GM19023 (cell line): ENCODE results near the gene CD22.
"Not testable (repeated sequence)": the region's sequence is repeated elsewhere in the genome, so short reads cannot be mapped to it uniquely, and the experiment has no call there.

ENCODE experiments used
- ATAC-seq: cut with Tn5 transposase; IDR thresholded peaks from one replicate; pipeline ENCODE4 v1.9.1; 2021; ENCODE audit warnings: mild to moderate bottlenecking, moderate library complexity; ENCODE audit not compliant: unreplicated experiment

The CD22 gene

DNA sequence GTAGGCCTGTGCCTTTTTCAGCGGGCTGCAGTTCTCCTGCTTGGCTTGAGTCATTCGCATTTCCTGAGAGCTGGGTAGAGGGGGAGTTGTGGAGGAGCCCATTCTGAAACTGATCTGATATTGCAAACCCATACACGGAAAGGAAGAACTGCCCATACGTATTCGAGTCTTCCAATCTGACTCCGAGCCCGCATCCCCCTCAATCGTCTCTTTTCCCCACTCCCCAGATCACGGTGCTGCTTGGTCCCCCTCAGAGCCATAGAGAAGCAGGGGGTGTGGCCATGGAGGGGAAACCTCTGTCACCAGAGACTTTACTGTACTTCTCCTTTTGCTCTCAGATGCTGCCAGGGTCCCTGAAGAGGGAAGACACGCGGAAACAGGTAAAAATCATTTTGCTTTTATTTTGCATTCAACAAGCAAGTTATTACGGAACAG is at the start of gene CD22:
CD22 (plus strand) TSS at position 337 of the 435 bp plus-strand sequence. CDS start 2,854 bp downstream, outside the sequence.
- no peak for ATAC-seq

DNA sequence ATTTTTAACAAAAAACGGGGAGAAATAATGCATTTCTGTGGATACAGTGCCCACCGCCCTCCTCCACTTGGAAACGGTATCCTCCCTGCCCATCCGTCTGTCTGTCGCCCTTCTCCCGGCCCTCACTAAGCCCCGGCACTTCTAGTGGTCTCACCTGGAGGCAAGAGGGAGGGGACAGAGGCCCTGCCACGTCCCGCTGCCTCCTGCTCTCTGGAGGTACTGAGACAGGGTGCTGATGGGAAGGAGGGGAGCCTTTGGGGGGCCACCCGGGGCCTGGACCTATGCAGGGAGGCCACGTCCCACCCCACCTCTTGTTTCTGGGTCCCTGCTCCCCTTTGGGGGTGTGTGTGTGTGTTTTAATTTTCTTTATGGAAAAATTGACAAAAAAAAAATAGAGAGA is 49.6 kb upstream of the CD22 start:
- ATAC-seq: no peak

DNA sequence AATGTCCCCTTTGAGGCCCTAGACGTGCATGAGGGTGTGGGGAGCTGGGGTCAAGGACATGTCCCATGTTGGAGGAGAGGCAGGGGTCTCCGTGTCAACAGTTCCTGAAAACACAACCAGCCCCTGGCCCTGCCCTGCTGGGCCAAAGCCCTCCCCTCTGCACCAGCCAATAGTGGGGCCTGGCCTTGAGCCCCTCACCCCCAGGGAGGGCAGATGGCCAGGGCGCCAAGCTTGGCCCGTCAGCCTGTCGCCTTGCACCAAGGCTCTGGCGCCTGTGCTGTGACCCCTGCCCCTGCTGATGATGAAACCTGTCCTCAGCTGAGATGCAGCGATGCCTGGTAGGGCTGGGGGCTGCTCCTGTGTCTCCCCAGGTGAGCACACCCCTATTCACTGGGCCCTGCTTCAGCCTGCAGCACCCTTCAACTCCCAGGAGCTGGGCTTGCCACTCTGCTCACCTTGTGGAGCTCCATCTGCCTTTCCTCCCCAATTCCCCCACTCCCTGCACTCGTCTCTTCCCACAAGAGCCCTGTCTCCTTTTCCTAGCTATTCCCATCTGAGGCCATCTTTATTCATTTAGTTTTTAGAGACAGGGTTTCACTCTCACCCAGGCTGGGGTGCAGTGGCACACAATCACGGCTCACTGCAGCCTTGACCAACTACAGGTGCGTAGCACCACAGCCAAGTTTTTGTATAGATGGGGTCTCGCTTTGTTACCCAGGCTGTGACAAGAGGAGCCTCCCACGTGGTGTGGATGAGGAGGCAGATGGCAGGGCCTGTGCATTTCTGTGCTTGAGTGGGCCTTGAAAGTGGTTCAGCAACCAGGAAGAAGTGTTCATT is 48.8 kb upstream of the CD22 start:
- ATAC-seq: no peak

DNA sequence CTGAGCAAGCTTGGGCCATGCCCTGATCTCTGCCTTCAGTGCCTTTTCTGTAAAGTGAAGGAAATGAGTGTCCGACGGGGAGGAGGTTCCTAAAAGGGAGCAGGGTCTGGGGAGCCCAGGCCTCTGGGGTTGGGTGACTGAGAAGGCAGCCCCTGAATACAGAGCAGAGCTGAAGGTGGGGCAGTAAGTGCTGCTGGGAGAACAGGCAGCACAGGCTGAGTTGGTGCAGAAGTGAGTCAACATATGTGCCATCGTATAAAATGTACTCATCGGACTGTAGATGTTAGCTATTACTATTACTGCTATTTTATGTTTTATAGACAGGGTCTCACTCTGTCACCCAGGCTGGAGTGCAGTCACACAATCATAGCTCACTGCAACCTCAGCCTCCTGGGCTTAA is 47.7 kb upstream of the CD22 start:
- no peak for ATAC-seq

DNA sequence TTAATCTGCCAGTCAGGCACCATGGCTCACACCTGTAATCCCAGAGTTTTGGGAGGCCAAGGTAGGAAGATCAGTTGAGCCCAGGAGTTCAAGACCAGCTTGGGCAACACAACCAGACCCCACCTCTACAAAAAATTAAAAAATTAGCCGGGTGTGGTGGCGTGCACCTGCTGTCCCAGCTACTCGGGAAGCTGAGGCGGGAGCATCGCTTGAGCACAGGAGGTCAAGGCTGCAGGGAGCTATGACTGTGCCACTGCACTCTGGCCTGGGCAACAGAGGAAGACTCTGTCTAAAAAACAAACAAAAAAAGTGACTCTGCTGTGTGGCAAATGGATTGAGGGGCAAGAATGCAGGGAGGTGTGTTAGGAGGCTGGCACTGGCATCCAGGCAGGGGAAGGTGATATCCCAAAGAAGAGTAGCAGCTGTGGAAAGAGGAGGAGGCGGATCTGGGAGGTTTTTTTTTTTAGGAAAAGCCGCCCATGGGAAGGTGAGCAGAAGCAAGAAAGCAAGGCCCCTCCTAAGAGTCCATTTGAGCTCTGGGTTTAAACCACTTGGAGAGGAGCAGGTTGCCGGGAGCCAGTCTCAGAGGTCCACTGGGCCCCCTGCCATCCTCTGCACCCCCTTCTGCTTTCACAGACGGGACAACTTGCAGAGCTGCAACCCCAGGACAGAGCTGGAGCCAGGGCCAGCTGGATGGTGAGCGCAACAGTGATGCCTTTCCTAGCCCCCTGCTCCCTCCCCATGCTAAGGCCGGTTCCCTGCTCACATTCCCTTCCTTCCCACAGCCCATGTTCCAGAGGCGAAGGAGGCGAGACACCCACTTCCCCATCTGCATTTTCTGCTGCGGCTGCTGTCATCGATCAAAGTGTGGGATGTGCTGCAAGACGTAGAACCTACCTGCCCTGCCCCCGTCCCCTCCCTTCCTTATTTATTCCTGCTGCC is 44.6 kb upstream of the CD22 start:
- no peak for ATAC-seq

DNA sequence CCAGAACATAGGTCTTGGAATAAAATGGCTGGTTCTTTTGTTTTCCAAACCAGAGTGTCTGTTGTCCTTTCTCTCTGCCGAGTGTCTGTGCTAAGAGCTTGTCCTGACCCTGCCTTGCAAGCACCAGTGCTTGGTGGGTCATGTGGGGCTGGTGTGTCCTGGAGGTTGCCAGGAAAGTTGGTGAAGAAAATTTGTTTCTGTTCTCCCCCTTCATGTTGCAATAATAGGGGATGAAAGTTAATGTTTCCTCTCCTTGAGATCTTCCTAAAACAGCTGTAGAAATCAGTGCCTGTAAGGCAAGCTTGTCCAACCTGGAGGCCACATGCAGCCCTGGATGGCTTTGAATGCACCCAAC is 43.9 kb upstream of the CD22 start:
- no peak for ATAC-seq

DNA sequence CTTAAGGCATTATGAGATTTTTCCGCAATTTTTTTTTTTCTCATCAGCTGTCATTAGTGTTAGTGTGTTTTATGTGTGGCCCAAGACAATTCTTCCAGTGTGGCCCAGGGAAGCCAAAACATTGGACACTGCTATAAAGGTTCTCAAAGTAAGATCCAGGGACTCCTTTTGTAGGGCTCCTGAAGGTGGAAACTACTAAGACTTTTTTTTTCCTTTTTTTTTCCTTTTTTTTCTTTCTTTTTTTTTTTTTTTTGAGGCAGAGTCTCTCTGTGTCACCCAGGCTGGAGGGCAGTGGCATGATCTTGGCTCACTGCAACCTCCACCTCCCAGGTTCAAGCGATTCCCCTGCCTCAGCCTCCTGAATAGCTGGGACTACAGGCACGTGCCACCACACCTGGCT is 43.5 kb upstream of the CD22 start:
- not testable (repeated sequence) for ATAC-seq

DNA sequence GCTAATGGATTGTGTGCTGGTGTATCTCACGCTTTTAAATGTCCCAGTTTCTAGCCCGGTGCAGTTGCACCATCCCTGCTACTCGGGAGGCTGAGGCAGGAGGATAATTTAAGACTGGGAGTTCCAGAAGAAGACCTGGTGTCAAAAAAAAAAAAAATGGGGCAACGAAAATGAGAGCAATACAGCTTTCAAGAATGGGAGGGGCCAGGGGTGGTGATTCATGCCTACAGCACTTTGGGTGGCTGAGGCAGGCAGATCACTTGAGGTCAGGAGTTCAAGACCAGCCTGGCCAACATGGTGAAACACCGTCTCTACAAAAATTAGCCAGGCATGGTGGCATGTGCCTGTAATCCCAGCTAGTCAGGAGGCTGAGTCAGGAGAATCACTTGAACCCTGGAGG is 42.9 kb upstream of the CD22 start:
- not testable (repeated sequence) for ATAC-seq

DNA sequence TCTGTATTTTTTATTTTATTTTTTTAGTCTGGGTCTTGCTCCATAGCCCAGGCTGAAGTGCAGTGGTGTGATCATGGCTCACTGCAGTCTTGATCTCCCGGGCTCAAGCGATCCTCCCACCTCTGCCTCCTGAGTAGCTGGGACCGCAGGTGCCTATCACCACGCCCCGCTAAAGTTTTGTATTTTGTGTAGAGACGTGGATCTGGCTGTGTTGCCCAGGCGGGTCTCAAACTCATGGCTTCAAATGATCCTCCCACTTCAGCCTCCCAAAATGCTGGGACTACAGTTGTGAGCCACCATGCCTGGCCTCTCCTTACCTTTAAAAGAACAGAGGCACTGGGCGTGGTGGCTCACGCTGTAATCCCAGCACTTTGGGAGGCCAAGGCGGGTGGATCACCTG is 41.3 kb upstream of the CD22 start:
- no peak for ATAC-seq

DNA sequence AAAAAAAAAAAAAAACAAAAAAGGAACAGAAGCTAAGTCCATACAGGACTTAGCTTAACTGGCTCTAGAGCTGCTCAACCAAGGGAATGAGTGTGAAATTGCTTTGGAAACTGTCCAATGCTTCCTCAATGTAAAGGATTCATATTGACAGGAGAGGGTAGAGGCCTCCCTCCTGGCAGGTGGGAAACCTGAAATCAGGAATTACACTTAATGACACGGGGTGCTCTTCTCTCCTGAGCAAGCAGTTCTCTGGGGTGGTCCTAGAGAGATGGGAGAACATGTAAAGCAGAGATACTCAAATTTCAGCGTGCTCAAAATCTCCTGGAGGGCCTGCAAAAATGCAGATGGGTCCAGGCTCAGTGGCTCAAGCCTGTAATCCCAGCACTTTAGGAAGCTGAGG is 40.7 kb upstream of the CD22 start:
- ATAC-seq: no peak

DNA sequence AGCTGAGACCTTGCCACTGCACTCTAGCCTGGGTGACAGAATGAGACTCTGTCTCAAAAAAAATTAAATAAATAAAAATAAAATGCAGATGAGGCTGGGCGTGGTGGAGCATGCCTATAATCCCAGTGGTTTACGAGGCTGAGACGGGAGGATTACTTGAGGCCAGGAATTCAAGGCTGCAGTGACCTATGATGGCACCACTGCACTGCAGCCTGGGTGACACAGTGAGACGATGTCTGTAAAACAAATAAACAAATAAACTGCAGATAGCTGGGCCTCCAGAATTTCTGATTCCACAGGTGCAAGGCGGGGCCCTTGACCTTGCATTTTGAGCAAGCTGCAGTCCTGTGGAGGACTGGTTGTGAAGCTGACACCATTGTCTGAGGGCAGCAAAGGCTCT is 40.1 kb upstream of the CD22 start:
- ATAC-seq: no peak

DNA sequence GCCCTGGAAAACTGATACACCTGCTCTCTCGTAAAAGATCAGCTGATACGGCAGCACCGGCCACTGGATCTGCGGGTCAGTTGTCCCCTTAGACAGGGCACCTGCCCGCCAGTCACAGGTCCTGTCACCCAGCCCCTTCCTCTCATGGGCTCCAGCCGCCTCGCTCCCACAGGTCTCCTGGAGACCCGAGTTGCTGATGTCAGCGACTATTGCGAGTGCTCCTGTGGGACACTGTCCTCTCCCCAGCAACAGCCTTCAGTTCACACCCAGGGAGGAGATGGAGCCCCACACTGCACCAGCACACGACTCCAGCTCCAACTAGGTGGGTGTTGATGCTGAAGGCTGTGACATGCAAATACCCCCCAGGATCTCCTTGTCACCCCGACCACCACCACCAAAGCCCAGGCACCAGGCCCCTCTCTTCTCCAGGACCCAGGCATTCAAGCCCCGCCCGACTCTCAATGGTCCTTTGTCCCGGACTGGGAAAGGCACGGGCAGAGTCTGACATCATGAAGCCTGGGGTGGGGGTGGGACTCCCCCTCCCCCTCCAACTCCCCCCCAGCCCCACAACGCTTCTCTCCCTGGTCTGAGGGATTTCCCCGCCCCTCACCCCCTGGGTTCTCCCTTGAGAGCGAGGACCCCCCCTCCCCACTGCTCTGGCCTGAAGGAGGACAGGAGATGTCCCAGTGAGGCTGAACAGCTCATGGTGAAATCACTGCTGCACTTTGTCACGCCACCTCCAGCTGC is 38.4 kb upstream of the CD22 start:
- no peak for ATAC-seq

DNA sequence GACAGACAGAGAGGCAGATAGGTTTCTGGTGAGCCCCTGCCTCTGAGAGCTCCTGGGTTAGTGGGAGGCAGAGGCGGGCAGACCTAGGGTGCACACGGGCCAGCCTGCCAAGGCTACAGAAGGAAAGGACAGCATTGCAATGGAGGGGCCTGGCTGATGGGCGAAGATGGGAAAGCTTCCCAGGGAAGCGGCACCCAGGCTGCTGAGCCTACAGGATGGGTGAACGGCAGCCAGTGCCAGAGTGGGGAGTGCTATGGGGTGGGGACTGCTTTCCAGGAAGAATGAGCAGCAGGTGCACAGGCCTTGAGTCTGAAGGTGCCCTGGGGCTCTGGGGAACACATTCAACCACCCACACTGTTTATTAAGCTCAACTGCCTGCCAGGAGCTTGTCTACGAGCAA is 37.7 kb upstream of the CD22 start:
- no peak for ATAC-seq

DNA sequence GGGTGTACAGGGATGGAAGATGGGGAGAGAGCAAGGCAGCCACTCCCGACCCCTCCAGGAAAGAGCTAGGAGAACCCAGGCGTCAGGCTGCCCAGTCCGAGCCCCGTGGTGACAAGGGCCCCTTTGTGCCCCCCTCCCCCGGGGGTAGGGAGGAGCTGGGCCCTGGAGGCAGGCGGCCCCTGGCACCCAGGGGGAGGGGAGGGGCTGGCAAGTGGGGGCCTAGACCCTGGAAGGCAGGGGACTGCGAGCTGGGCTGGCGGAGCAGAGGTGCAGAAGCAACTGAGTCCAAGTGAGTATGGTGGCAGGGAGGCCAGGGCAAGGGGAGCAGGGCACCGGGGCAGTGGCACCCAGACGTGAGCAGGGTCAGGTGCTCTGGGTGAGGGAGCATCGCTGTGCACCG is 37.1 kb upstream of the CD22 start, which contains the start of gene MAG:
MAG (plus strand) TSS at position 246 of the 400 bp plus-strand sequence. CDS start 3,248 bp downstream, outside the sequence.
- no peak for ATAC-seq

DNA sequence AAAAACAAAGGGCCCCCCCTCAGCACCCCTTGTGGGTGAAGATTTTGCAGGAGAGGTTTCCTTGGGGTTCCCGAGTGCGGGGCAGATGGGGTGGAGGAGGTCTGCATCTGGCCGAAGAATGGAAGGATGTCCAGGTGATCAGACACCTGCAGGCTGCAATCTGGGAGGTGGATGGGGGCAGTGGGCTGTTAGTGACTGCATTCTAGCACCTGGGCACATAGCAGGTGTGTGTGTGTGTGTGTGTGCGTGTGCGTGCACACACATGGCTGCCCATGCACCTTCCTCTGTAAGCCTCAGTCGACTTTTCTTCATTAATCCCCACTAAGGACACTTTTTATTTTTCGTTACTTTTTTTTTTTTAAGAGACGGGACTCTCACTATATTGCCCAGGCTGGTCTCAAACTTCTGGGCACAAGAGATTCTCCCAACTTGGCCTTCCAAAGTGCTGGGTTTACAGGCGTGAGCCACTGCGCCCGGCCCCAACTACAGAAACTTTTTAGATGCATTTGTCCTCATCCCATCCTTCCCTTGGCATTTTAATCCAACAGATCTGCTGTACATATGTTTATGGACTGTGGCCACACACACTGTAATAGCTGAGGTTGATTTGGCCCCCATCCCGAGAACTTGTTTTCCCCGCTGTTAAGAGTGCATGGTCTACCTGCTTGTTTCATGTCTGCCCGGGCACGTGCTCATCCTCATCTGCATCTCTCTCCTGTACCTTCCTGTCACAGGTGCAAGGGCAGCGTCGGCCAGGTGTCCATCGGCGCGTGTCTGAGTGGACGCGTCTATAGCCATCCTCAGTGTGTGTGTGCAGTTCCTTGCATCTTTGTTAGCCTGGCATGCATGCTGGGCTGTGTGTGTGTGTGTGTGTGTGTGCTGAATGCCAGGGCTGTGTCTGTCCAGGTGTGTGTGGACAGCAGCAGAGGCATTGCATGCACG is 36.3 kb upstream of the CD22 start:
- ATAC-seq: no peak

DNA sequence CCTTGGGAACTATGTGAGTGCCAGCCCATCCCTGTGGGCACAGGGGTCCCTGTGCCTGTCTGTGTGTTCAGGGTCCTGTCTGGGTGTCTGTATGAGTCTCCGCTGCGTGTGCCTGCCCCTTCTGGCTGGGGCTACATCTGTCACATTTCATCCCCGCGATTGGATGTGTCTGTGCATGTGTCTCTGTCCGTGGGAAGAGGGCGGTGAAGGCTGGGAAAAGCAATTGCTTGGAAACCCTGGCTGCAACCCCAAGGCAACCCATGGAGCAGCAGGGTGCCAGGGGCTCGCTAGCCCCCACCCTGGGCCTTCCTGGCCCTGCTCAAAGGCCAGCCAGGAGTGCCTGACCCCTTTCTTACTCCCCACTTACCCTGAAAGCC is 35.6 kb upstream of the CD22 start:
- ATAC-seq: no peak

DNA sequence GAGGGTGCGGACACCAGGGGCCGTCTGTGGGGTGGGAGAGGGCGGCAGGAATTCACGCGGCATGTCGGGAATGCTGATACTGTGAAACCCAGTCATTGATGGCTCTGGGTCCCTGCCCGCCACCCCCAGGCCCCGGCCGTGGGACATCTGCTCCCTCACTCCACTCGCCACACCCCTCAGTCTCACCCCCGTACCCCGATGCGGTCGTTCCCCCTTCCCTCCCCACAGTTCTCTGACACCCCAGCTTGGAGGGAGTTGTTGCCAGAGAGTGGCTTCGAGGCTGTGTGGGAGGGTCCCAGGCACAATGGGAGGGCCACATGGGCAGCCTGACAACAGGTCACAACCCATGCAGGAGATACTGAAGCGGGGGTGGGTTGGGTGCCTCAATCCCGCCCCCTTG is 35.2 kb upstream of the CD22 start:
- ATAC-seq: no peak

DNA sequence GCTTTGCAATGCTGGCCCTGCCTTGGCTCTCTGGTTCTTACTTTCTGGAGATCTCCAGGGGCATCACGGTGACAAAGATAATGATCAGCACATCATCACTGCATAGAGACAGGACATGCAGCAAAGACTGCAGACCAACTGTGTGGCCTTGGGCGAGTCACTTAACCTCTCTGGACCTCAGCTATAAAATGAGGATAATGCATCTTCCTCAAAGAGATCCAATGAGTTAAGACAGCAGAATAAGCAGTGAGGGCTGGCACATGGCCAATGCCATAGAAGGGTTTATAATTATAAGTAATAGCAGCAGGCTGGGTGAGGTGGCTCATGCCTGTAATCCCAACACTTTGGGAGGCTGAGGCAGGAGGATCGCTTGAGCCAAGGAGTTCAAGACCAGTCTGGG is 34.7 kb upstream of the CD22 start:
- ATAC-seq: no peak

DNA sequence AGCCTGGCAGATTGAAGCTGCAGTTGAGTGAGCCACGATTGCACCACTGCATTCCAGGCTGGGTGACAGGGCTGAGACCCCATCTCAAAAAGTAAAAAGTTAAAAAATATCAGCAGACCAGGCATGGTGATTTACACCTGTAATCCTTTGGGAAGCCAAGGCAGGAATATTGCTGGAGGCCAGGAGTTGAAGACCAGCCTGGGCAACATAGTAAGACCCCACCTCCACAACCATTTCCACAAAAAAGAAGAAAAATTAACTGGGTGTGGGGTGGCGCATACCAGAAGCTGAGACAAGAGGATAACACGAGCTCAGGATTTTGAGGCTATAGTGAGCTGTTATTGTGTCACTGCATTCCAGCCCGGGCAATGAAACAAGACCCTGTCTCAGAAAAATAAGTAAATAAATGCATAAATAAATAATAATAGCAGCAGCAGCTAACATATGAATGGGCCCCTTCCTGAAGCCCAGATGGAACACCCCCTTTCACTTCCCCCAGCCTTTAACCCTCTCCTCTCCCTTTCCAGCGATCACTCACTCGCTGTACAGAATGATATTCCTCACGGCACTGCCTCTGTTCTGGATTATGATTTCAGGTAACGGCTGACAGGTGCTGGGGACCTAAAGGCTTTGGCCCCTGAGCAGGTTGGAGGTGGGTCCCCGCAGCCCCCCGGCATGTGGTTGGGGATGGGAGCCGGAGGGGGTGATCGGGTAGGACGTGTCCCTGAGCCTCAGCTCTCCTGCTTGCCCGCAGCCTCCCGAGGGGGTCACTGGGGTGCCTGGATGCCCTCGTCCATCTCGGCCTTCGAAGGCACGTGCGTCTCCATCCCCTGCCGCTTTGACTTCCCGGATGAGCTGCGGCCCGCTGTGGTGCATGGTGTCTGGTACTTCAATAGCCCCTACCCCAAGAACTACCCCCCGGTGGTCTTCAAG is 33.9 kb upstream of the CD22 start:
- ATAC-seq: no peak
